ENCODE measurements around the gene PKP3.
"Not testable (repeated sequence)": the region's sequence is repeated elsewhere in the genome, so short reads cannot be mapped to it uniquely, and the experiment has no call there.

Gene PKP3

DNA sequence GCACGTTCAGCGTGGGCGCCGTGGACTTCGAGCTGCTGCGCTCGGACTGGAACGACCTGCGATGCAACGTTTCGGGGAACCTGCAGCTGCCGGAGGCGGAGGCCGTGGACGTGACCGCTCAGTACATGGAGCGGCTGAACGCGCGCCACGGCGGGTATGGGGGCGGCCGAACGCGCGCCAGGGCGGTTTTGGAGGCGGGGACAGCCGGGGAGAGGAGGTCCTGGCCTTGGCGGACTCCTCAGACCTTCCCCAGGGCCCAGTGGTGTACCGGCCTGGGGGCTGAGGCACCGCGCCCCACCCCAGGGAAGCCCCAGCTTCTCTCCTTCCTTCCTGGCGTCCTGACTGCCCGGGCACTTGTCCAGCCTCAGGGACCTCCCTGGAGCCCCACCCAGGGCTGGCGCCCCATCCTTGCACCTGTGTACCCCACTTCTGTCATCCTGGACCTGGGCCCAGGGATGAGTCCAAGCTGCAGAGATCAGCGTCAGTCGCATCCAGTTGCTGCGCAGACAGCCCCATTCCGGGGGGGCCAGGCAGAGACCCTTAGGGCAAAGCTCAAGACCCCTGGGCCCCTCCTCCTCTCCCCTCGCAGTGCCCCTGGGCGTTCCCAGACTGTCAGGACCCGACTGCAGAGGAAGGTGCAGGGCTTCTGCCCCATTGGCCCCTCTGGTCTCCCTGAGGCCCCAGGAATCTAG, 16.7 kb upstream of the PKP3 start:
- DNase-seq (ENCODE audit: low spot score): no peak

DNA sequence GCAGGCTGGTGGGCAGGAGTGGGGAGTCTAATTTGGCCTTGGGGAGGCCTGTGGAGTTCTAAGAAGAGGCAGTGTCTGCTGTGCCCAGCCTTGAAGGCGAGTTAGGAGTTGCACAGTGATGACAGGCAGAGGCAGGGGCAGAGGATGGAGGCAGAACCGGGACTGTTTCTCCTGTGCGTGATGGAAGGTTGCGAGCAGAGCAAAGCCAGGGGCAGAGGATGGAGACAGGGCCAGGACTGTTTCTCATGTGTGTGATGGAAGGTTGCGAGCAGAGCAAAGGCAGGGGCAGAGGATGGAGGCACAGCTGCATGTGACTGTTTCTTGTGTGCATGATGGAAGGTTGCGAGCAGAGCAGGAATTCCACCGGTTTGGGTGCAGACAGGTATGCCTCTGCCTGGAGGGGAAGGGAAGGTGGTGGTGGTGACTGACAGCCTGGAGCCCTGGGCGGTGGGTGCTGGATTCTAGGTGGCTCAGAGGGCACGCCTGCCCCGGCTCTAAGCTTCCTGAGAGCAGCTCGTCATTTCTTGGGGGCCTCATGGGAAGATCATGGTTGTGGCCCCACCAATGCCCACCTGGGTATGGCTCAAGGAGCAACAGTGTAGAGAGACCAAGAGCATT, 16.0 kb upstream of the PKP3 start:
- DNase-seq (ENCODE audit: low spot score): no peak

GRCh38 chr11:379205-380094, 14.6 kb upstream of the PKP3 start:
- DNase-seq (ENCODE audit: low spot score): no peak

DNA sequence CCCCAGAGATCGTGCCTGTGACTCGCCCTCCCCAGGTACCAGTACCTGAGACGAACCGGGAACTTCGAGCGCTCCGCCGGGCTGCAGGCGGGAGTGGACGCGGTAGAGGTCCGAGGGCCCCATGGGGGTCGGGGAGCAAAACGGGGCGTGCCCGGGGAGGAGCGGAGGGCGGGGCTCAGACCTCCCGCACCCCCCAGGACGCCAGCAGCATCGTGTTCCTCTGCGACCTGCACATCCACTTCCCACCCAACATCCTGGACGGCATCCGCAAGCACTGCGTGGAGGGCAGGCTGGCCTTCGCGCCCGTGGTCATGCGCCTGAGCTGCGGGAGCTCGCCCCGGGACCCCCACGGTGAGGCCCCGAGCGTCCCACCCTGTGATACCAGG, 13.9 kb upstream of the PKP3 start:
- no peak for DNase-seq (ENCODE audit: low spot score)

GRCh38 chr11:380491-380890, 13.5 kb upstream of the PKP3 start:
- no peak for DNase-seq (ENCODE audit: low spot score)

DNA sequence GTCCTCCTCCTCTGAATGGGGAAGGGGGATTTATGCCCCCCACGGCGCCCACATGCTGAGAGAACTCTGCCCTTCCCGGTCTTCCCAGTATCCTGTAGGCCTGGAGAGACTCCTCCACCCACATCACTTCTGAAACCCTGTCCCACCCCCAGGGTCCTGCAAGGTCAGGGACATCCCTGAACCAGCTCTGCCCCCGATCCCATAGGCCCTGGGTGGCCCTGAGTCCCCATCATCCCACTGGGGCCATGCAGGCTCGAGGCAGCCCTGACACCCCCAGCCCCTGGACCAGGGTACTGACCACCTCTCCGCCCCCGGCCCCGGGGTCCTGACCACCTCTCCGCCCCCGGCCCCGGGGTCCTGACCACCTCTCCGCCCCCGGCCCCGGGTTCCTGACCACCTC, 13.0 kb upstream of the PKP3 start:
- DNase-seq (ENCODE audit: low spot score): no peak

DNA sequence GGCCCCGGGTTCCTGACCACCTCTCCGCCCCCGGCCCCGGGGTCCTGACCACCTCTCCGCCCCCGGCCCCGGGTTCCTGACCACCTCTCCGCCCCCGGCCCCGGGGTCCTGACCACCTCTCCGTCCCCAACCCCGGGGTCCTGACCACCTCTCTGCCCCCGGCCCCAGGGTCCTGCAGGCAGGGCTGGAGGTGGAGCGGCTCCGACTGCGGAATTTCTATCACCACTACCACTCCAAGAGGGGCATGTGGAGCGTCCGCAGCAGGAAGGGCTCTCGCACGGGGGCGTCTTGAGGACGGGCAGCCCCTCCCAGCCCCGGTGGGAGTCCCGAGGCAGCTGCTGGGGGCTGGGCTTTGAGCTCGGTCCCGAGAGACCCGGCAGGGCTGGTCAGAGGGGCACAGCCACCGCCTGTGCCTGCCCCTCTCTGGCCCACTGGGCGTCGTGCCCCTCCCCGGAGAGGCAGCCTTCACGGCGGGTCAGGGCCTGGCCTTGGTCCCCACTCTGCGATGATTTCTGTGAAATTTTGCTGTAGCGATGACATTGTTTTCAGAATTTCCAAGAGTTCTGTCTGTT, 12.4 kb upstream of the PKP3 start:
- DNase-seq (ENCODE audit: low spot score): no peak

- DNase-seq (ENCODE audit: low spot score): no peak
These were observed 11.9 kb upstream of the PKP3 start for GRCh38 chr11:382081-382629.

DNA sequence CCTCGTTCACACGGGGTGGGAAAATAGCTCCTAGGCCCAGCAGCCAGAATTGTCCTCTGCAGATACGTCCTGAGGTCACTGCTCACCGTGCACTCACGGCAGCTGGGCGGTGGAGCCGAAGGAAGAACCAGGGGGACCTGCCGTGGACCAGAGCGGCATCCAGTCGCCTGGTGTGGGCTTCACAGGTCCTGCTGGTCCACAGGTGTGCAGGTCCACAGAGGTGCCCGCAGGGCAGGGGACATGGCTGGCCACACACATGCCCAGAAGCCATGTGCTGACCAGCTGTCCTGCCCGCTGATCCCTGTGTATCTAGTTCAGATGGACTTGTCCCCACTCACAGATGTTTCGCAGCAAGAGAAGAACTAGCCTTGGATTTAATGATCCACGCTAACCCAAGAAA, 10.6 kb upstream of the PKP3 start:
- DNase-seq (ENCODE audit: low spot score): no peak

DNA sequence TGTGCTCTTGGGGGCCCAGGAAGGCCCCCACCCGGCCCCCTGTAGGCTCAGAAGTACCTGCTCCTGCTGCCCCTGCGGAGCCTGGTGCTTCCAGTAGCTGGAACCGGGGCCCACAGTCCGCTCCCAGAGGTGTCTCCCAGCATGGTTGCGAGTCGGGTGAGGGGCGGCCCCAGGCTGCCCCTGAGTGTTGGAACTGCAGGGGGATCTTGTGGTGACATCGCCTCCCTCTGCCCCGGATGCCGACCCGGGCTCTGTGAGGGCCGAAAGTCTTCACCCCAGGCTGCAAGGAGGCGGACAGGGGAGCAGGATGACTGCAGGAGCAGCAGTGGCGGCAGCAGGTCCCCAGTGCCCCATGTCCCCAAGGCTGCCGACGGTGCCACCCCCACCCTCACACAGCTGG, 9.5 kb upstream of the PKP3 start:
- no peak for DNase-seq (ENCODE audit: low spot score)

DNA sequence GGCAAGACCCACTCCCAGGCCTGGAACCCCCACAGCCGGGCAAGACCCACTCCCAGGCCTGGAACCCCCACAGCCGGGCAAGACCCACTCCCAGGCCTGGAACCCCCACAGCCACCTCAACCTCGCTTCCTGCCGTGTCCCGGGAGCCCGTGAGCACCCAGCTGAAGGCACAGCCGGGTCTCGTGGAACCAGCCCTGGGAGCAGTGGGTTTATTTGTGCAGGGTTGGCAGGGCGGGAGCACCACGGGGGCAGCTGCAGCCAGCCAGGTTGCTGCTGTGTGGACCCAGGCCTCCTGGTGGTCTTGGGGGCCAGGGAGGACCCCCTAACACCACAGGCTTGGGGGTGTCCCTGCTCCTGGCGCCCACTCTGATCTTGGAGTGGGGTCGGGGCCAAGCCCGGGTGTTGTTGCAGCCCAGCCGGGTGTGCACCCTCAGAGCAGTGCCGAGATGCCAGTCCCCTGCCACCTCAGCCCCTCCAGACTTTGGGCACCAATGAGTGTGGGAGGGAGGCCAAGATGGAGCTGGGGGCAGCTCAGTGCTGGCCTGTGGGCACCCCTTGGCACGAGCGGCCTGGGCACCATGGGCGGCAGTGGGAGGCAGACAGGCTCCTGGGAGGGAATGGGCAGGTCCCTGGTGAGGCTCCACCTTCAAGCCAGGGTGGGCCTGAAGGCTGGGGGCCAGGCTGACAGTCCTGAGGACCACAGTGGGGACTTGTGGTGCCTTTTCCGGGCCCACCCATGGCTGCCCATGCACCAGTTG, 8.2 kb upstream of the PKP3 start:
- no peak for DNase-seq (ENCODE audit: low spot score)

DNA sequence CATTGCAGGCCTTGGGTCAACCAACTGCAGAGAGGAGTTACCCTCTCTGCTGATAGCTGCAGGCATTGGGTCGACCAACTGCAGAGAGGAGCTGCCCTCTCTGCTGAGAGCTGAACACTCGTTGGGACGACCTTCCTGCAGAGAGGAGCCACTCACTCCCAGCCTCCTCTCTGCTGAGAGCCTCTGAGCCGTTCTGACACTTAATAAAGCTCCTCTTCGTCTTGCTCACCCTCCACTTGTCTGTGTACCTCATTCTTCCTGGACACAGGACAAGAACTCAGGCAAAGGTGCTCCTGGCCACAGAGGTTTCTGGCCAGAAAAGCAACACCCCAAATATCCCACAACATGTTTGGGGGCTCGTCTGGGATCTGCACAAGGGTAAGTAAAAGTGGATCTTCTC, 7.5 kb upstream of the PKP3 start:
- no peak for DNase-seq (ENCODE audit: low spot score)

DNA sequence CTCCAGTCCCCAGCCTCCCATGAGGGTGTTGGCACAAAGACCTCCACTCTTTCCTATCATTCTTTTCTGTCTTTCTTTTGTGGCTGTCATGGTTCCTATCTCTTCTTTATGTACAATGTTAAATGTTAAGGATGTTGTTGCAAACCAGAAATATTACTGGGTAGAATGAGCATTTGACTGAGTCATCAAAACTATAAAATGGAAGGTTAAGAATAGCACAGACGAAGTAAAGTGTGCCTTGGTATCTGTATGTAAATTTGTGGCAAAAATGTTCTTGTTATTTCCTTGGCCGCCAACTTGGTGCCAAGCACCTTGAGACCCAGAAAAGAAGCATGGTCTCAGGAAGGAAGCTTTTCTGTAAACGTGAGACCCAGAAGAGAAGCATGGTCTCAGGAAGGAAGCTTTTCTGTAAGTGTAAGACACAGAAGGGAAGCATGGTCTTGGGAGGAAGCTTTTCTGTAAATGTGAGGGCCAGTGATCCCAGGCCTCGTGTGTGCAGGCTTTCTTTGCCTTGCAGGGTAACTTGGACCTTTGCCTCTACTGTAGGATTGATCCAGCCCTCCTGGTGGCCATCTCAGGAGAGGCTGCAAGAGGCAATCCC, 6.7 kb upstream of the PKP3 start:
- DNase-seq (ENCODE audit: low spot score): no peak

- DNase-seq (ENCODE audit: low spot score): not testable (repeated sequence)
These were observed 4.6 kb upstream of the PKP3 start for GRCh38 chr11:389369-389768.

DNA sequence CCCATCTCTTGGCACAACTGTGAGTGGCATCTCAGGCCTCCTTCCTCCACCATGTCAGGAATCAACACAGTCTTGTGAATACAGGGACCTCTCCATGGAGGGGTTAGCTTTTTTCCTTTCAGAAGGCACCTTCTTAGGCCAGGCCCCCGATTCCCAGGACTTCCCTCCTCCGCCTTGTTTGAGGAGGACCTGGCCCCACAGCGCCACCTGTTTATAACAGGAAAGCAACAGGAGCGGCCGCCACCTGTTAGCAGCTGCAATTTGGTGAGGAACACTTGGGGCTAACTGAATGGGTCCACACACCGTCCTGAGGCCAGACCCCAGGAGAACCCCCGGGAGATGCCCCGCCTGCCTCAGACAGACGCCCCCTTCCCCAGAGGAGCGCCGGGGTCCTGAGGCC, 3.8 kb upstream of the PKP3 start:
- no peak for DNase-seq (ENCODE audit: low spot score)

DNA sequence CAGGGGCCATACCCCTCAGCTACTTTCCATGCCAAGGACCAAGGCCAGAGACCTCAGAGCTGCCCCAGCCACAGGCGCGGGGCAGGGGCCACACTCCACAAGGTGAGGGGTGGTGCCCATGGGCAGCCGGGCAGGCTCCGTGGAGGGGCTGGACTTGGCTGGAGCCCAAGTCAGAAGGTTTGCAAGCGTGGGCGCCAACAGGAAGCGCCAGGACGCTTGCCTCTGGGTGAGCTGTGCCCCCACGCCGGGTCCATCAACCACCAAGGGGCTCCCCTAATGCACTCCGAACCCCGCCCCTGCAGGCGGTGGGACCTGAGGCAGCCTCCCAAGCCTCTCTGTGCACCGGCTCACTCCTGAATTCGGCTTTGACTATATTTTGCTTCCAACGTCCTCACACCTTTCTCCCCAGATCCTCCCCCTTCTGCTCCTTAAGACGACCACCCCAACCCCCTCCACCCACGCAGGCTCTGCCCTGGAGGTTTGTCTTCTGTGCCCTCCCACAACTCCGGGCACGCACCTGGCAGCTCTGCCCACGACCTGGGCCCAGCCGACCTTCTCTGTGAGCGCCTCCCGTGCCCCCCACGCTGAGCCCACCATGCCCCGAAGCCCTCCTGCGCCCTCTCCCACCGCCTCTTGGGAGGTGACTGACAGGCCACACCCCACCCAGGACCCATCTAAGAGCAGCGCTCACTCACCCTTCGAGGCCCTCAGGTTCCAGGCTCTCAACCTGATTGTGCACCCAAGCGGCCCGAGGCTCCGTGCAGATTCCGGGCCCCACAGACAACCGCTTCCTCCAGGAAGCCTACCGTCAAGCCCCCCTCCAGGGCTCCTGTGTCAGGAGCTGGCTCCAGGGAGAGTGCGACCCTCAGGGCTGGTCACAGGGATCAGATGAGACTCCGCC, 2.6 kb upstream of the PKP3 start:
- DNase-seq (ENCODE audit: low spot score): no peak

DNA sequence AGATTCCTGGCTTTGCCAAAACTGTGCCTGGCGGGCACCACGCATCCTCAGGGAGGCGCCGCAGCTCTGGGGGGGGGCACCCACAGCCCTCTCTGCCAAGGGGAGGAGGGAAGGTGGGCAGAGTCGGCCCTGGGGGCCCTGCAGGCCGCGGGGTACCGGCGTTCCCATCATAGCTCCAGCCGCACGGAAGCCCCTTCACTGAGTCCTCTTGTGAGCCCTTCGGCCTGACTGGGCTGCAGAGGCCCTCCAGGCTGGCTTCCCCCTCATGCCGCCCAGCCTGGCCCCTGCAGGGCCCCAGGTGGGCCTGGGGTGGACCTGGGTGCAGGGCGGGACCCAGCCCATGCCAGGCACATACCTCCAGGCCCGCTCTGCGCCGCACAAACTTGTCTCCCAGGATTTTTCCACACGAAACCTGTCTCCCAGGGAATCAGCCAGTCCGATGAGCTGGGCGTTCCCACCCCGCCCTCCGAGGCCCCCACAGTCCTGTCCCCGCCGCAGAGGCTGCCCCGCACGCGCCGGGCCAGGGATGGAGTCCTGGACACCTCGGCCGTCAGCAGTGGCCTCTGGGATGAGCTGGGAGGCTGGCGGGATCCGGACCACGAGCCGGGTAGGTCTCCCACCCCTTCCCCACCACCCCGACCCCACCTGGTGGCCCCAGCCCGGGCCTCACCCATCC, 1.8 kb upstream of the PKP3 start:
- DNase-seq (ENCODE audit: low spot score): no peak

- no peak for DNase-seq (ENCODE audit: low spot score)
These were observed 583 bp upstream of the PKP3 start for GRCh38 chr11:393219-394033.
